GM13976 (cell line): ENCODE results near the gene ASPHD1.

Source experiments
- DNase-seq: peaks from one replicate; pipeline ENCODE4 v3.0.0; 2012; ENCODE audit warnings: low spot score
- in situ Hi-C: fragments of 300-500 bp; cut with MboI; formaldehyde crosslinking; loops from one replicate; pipeline ENCODE4 v1.12.0; 2022; ENCODE audit warnings: low sequenced_read_pairs, mixed read lengths, inconsistent platforms; ENCODE audit not compliant: unreplicated experiment
- TF ChIP-seq, protein P1 (sequence below): IDR thresholded peaks from 2 replicates; pipeline ENCODE4 v1.5.1; 2012; ENCODE audit warnings: borderline replicate concordance, mild to moderate bottlenecking; ENCODE audit not compliant: insufficient read depth; ENCODE audit errors: extremely low read depth, missing control alignments, control extremely low read depth

ASPHD1 gene

GRCh38 chr16:29900102-29900887 lies at the start of gene ASPHD1:
Gene ASPHD1, plus strand, starts transcription at chr16:29900488. Its CDS starts 484 bp downstream, at chr16:29900972.
- TF ChIP-seq, protein P1, sequence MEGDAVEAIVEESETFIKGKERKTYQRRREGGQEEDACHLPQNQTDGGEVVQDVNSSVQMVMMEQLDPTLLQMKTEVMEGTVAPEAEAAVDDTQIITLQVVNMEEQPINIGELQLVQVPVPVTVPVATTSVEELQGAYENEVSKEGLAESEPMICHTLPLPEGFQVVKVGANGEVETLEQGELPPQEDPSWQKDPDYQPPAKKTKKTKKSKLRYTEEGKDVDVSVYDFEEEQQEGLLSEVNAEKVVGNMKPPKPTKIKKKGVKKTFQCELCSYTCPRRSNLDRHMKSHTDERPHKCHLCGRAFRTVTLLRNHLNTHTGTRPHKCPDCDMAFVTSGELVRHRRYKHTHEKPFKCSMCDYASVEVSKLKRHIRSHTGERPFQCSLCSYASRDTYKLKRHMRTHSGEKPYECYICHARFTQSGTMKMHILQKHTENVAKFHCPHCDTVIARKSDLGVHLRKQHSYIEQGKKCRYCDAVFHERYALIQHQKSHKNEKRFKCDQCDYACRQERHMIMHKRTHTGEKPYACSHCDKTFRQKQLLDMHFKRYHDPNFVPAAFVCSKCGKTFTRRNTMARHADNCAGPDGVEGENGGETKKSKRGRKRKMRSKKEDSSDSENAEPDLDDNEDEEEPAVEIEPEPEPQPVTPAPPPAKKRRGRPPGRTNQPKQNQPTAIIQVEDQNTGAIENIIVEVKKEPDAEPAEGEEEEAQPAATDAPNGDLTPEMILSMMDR, result no peak
- DNase-seq, result peak; percentile 92
- in situ Hi-C loops, result no loop called here

GRCh38 chr16:29850998-29851397 lies 49.3 kb upstream of the ASPHD1 start:
- DNase-seq, result no peak
- in situ Hi-C loops, result no loop called here
- TF ChIP-seq, protein P1, result no peak

DNA sequence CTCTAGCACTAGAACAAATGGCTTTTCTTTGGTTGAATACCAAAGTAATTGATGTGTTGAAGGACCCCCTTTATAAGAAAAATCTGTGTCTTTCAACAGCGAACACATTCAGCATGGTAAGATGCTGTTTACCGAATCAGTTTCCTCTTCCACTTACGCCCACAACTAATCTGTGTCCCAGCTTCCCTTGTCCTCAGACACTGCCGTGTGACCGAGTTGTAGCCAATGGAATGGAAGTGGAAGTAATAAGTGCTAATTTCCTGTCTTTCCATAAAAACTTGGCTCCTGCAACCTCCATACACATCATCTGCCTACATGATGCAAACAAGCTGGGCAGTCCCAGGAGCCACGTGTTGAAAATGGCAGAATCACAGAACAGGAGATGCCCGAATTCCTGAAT lies 47.6 kb upstream of the ASPHD1 start:
- in situ Hi-C loops, result no loop called here
- TF ChIP-seq, protein P1, result no peak
- no peak for DNase-seq

- in situ Hi-C loops, result no loop called here
- TF ChIP-seq, protein P1, result no peak
- DNase-seq, result no peak
These were observed 45.7 kb upstream of the ASPHD1 start for GRCh38 chr16:29854520-29855100.

- in situ Hi-C loops, result no loop called here
- TF ChIP-seq, protein P1, result no peak
- no peak for DNase-seq
These were observed 43.0 kb upstream of the ASPHD1 start for GRCh38 chr16:29857133-29857760.

DNA sequence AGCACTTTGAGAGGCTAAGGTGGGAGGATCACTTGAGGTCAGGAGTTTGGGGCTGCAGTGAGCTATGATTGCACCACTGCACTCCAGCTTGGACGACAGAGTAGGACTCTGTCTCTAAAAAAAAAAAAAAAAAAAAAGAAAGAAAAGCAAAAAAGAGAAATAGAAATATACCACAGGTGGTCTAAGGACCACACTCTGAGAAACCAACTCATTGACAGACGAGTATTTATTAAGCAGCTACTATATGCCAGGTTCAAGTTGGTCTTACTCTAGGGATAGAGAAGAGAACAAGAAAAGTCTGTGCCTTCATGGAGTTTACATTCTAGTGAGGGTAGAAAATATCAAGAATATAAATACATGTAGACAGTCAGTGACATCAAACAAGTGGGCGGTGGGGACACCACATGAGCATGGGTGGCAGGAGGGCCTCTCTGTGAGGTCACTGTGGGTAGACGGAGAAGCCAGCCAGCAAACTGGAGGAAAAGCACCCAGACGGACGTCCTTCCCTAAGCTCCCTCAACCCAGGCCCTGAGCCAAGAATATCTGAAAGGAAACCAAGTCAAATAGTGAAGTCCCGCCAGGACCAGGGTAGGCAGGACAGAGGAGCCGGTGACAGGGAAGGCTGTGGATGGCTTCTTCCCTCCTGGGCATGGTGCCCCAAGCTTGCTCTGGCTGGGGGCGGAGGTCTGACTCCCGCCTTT lies 42.0 kb upstream of the ASPHD1 start:
- TF ChIP-seq, protein P1, result no peak
- DNase-seq, result no peak
- in situ Hi-C loops, result no loop called here
